ENCODE results near the gene TMEM87B. TPM values are rescaled to one million over a fixed set of nuclear protein-coding genes. Genes with fewer than 3 reads are reported as not detected.
A peak's percentile ranks its signal among the peaks of the same experiment; 100 is the strongest.

TMEM87B gene
- total and polyA plus RNA-seq, 10 of the 15 experiments (the other 5 are each of a cell fraction or from before 2014, with no cell fraction given) = 5.7 to 20.6 (median 12.3) TPM

DNA sequence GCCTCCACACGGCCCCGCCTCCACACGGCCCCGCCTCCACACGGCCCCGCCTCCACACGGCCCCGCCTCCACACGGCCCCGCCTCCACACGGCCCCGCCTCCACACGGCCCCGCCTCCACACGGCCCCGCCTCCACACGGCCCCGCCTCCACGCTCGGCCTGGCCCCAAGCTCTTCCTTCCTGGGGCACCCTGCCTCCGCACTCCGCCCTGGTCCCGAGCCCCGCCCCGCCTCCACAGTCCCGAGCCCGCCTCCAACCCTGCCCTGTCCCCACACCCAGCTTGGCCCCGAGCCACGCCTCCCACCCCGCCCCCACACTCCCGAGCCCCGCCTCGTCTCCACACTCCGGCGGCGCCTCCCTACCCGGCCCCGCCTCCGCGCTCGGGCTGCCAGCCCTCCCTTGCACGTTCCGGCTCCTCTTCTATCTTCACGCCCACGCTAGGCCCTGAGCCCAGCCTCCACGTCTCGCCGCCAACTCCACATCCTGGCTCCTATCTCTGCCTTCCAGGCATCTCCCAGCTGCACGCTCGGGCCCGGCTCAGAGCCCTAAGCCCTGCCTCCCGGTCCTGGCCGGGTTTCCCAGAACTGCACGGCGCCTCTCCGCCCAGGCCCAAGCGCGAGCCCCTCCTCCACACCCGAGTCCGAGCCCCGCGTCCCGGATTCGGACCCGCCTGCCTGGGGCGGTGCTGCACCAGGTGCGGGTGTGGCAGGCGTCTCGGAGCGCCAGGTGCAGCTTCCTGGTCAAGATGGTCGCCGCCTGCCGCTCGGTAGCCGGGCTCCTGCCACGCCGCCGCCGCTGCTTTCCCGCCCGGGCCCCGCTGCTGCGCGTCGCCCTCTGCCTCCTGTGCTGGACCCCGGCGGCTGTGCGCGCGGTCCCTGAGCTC is at the start of gene TMEM87B (continued):
- TF ChIP-seq HSF1 (IDR thresholded peaks at IDR 0.05; ENCODE audit: low read depth, low read length) (no peak), CREB1 (IDR thresholded peaks at IDR 0.05; ENCODE audit: low read depth) (0 out of 2 replicates have a peak, but pooled peaks have one; percentile 24), ZNF217 (IDR thresholded peaks at IDR 0.05) (no peak), GABPA (IDR thresholded peaks at IDR 0.05; ENCODE audit: low read depth) (no peak), HDGF (IDR thresholded peaks at IDR 0.05) (peak; percentile 97), EP300 (IDR thresholded peaks at IDR 0.05; ENCODE audit: borderline replicate concordance in 1 of 2, control insufficient read depth in 1 of 2, low read depth in 2 of 2, low read length in 2 of 2) (0 out of 4 replicates have a peak, but pooled peaks of 1 of the 2 experiments have one; percentile 32), RB1 (IDR thresholded peaks at IDR 0.05; ENCODE audit: borderline replicate concordance) (no peak), E4F1 (IDR thresholded peaks at IDR 0.05; ENCODE audit: borderline replicate concordance, partially characterized antibody) (no peak), NR2F1 (conservative IDR thresholded peaks at IDR 0.05) (0 out of 2 replicates have a peak, but pooled peaks have one; percentile 31), MEF2A (IDR thresholded peaks at IDR 0.05; ENCODE audit: insufficient read depth, low read depth, low read length) (no peak), EZH2 (IDR thresholded peaks at IDR 0.05; ENCODE audit: borderline replicate concordance, control insufficient read depth, low read depth, low read length) (no peak), TCF12 (IDR thresholded peaks at IDR 0.05; ENCODE audit: low read depth, low read length) (0 out of 2 replicates have a peak, but pooled peaks have one; percentile 12), PBX3 (IDR thresholded peaks at IDR 0.05; ENCODE audit: insufficient replicate concordance, low read depth, low read length) (no peak), NR2C2 (IDR thresholded peaks at IDR 0.05; ENCODE audit: borderline replicate concordance, control insufficient read depth, insufficient read length, low read depth) (no peak), IRF5 (IDR thresholded peaks at IDR 0.05; ENCODE audit: borderline replicate concordance) (no peak), YY1 (IDR thresholded peaks at IDR 0.05; ENCODE audit: low read depth, low read length) (peak; percentile 83), FOXM1 (IDR thresholded peaks at IDR 0.05; ENCODE audit: low read depth, low read length) (no peak)
- TF ChIP-seq, protein P1, sequence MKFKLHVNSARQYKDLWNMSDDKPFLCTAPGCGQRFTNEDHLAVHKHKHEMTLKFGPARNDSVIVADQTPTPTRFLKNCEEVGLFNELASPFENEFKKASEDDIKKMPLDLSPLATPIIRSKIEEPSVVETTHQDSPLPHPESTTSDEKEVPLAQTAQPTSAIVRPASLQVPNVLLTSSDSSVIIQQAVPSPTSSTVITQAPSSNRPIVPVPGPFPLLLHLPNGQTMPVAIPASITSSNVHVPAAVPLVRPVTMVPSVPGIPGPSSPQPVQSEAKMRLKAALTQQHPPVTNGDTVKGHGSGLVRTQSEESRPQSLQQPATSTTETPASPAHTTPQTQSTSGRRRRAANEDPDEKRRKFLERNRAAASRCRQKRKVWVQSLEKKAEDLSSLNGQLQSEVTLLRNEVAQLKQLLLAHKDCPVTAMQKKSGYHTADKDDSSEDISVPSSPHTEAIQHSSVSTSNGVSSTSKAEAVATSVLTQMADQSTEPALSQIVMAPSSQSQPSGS (IDR thresholded peaks at IDR 0.05; ENCODE audit: low read length) = no peak
- TF ChIP-seq, protein P2, sequence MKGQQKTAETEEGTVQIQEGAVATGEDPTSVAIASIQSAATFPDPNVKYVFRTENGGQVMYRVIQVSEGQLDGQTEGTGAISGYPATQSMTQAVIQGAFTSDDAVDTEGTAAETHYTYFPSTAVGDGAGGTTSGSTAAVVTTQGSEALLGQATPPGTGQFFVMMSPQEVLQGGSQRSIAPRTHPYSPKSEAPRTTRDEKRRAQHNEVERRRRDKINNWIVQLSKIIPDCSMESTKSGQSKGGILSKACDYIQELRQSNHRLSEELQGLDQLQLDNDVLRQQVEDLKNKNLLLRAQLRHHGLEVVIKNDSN (IDR thresholded peaks at IDR 0.05; ENCODE audit: borderline replicate concordance, extremely low read length, insufficient read depth, low read depth, low read length) = no peak
